HepG2 (cell line): Measurements from ENCODE around the gene BAIAP2L1. TPM values are rescaled to one million over a fixed set of nuclear protein-coding genes. Genes with fewer than 3 reads are reported as not detected.

Source experiments
- ASH2L ChIP-seq: fragments of 300-600, 200-600 bp; sonication (generic); IDR thresholded peaks from 2 replicates; pipeline ENCODE4 v1.7.0; 2017; ENCODE audit warnings: low read depth, mild to moderate bottlenecking, moderate library complexity, mixed read lengths, low read length; ENCODE audit not compliant: insufficient read length
- BRD4 ChIP-seq: sonication (generic); formaldehyde crosslinking; IDR thresholded peaks from 2 replicates; pipeline ENCODE4 v1.4.0; 2020; ENCODE audit warnings: missing genetic modification reagents
- FOXC1 ChIP-seq: sonication (generic); formaldehyde crosslinking; IDR thresholded peaks from 2 replicates; pipeline ENCODE4 v1.8.0; 2022; ENCODE audit warnings: mild to moderate bottlenecking, missing genetic modification reagents, borderline replicate concordance
- HNF4G ChIP-seq, 2 experiments: sonication (generic) in 1 of 2; formaldehyde crosslinking in 1 of 2; IDR thresholded peaks; 2 replicates each; pipeline versions ENCODE4 v1.4.0 to v1.6.1; 2011 to 2020; ENCODE audit warnings: borderline replicate concordance in 2 of 2, low read depth in 2 of 2, mild to moderate bottlenecking in 2 of 2, low read length in 1 of 2, missing genetic modification reagents in 1 of 2, moderate library complexity in 1 of 2
- KDM4B ChIP-seq: sonication (generic); formaldehyde crosslinking; IDR thresholded peaks from 2 replicates; pipeline ENCODE4 v1.4.0; 2020; ENCODE audit warnings: missing genetic modification reagents
- KMT2A ChIP-seq: sonication (generic); formaldehyde crosslinking; IDR thresholded peaks from 2 replicates; pipeline ENCODE4 v1.4.0; 2020; ENCODE audit warnings: missing genetic modification reagents
- MIER3 ChIP-seq: IDR thresholded peaks from 2 replicates; pipeline ENCODE4 v1.6.1; 2016; ENCODE audit warnings: missing compliant biosample characterization, borderline replicate concordance
- MXI1 ChIP-seq: IDR thresholded peaks from 3 replicates; pipeline ENCODE4 v1.6.1; 2012; ENCODE audit warnings: low read depth, low read length, inconsistent platforms, borderline replicate concordance
- NCOA2 ChIP-seq: sonication (generic); formaldehyde crosslinking; IDR thresholded peaks from 2 replicates; pipeline ENCODE4 v1.8.0; 2022; ENCODE audit warnings: inconsistent platforms
- NPAS2 ChIP-seq: sonication (generic); formaldehyde crosslinking; IDR thresholded peaks from 2 replicates; pipeline ENCODE4 v1.8.0; 2022; ENCODE audit warnings: mild to moderate bottlenecking, missing genetic modification reagents, borderline replicate concordance
- NR2F1 ChIP-seq, 2 experiments: fragments of 450-650 bp in 1 of 2; formaldehyde crosslinking in 1 of 2; IDR thresholded peaks; 2 replicates each; pipeline versions ENCODE4 v1.5.0 to v1.6.1; 2016 to 2020; ENCODE audit warnings: mild to moderate bottlenecking in 1 of 2, missing compliant biosample characterization in 1 of 2, missing genetic modification reagents in 1 of 2, moderate library complexity in 1 of 2
- PRMT3 ChIP-seq: sonication (generic); formaldehyde crosslinking; IDR thresholded peaks from 2 replicates; pipeline ENCODE4 v1.8.1; 2022; ENCODE audit warnings: low read depth, mild to moderate bottlenecking, moderate library complexity, missing genetic modification reagents, borderline replicate concordance
- RAD51 ChIP-seq: fragments of 450-650 bp; IDR thresholded peaks from 2 replicates; pipeline ENCODE4 v1.6.1; 2016; ENCODE audit warnings: borderline replicate concordance
- SPEN ChIP-seq: sonication (generic); formaldehyde crosslinking; IDR thresholded peaks from 2 replicates; pipeline ENCODE4 v1.5.1; 2020; ENCODE audit warnings: low read depth, mild to moderate bottlenecking, missing genetic modification reagents
- TAF1 ChIP-seq: sonication (generic); formaldehyde crosslinking; IDR thresholded peaks from 2 replicates; pipeline ENCODE4 v1.4.0; 2020; ENCODE audit warnings: missing genetic modification reagents
- TGIF2 ChIP-seq: IDR thresholded peaks from 2 replicates; pipeline ENCODE4 v1.6.1; 2016; ENCODE audit warnings: control low read depth, missing compliant biosample characterization
- THAP9 ChIP-seq: sonication (generic); formaldehyde crosslinking; IDR thresholded peaks from 2 replicates; pipeline ENCODE4; 2020; ENCODE audit warnings: missing genetic modification reagents, mild to moderate bottlenecking, borderline replicate concordance
- WIZ ChIP-seq: sonication (generic); formaldehyde crosslinking; IDR thresholded peaks from 2 replicates; pipeline ENCODE4 v1.5.1; 2020; ENCODE audit warnings: mild to moderate bottlenecking, missing genetic modification reagents
- ZNF34 ChIP-seq: sonication (generic); formaldehyde crosslinking; IDR thresholded peaks from 2 replicates; pipeline ENCODE4 v1.4.0; 2020; ENCODE audit warnings: mild to moderate bottlenecking, missing genetic modification reagents, borderline replicate concordance
- ZNF343 ChIP-seq: sonication (generic); formaldehyde crosslinking; IDR thresholded peaks from 2 replicates; pipeline ENCODE4 v1.4.0; 2020; ENCODE audit warnings: mild to moderate bottlenecking, missing genetic modification reagents
- polyA plus RNA-seq, 8 experiments: library from polyadenylated mRNA; depleted of rRNA in 3 of 8; stranded (reverse) in 7 of 8; unstranded in 1 of 8; fragments of >200 nt; fragmentation: Illumina TruSeq in 4 of 8; extraction: Trizol in 4 of 8; gene quantifications; 2 replicates each; pipeline versions ENCODE4 v1.2.1 to v1.2.3, GENCODE V29; 2011 to 2016; ENCODE audit warnings: low read depth in 4 of 8, missing spikeins in 1 of 8, mixed read lengths in 1 of 8; ENCODE audit not compliant: insufficient read depth in 1 of 8
- total RNA-seq, 5 experiments: library from RNA; depleted of rRNA; stranded (reverse); fragments of >200 nt; fragmentation: Illumina TruSeq; extraction: Trizol; gene quantifications; 2 replicates each; pipeline ENCODE4 v1.2.3, GENCODE V29; 2016; ENCODE audit warnings: low read depth in 1 of 5
- TF ChIP-seq, protein P1 (sequence below): sonication (generic); formaldehyde crosslinking; IDR thresholded peaks from 2 replicates; pipeline ENCODE4 v1.8.0; 2022; ENCODE audit warnings: low read depth, missing genetic modification reagents
- TF ChIP-seq, protein P2 (sequence below): IDR thresholded peaks from 2 replicates; pipeline ENCODE4 v1.6.1; 2016
- TF ChIP-seq, protein P3 (sequence below): sonication (generic); formaldehyde crosslinking; IDR thresholded peaks from 2 replicates; pipeline ENCODE4 v1.5.0; 2020; ENCODE audit warnings: missing genetic modification reagents, mild to moderate bottlenecking, borderline replicate concordance

BAIAP2L1 gene
- total and polyA plus RNA-seq, 2 of the 13 experiments (the other 11 are each of a cell fraction or from before 2014, with no cell fraction given), result 13.0 to 21.5 TPM

GRCh38 chr7:98251601-98252424 lies 149.1 kb downstream of the BAIAP2L1 start, which contains the start of gene TECPR1 (continued):
- TF ChIP-seq ZNF34 (CRISPR knock-in tag) (0 out of 2 replicates have a peak, but pooled peaks have one; percentile 31), TAF1 (CRISPR knock-in tag) (peak; percentile 73; the same call in 1 of the 2 replicates), MXI1 (peak; percentile 39; the same call in 1 of the 3 replicates), THAP9 (no peak; the same call in 1 of the 2 replicates), KMT2A (CRISPR knock-in tag) (peak; percentile 84), NPAS2 (CRISPR knock-in tag) (no peak), ZNF343 (CRISPR knock-in tag) (0 out of 2 replicates have a peak, but pooled peaks have one; percentile 47), FOXC1 (peak; percentile 81; the same call in 1 of the 2 replicates), PRMT3 (CRISPR knock-in tag) (no peak), SPEN (CRISPR knock-in tag) (peak; percentile 91), NCOA2 (CRISPR knock-in tag) (no peak; the same call in 1 of the 2 replicates), BRD4 (CRISPR knock-in tag) (0 out of 2 replicates have a peak, but pooled peaks have one; percentile 33), NR2F1 (CRISPR knock-in tag; IDR thresholded peaks at IDR 0.05) (peak; percentile 85 to 95), WIZ (CRISPR knock-in tag) (0 out of 2 replicates have a peak, but pooled peaks have one; percentile 65), ASH2L (peak; percentile 81), KDM4B (CRISPR knock-in tag) (no peak), TGIF2 (CRISPR knock-in tag) (peak; percentile 72; the same call in 1 of the 2 replicates), RAD51 (no peak), MIER3 (CRISPR knock-in tag) (no peak), HNF4G (IDR thresholded peaks at IDR 0.05; ENCODE audit: borderline replicate concordance, low read depth, low read length) (peak; percentile 70), HNF4G (CRISPR knock-in tag; IDR thresholded peaks at IDR 0.05; ENCODE audit: borderline replicate concordance, low read depth) (peak; percentile 73; the same call in 1 of the 2 replicates)
- TF ChIP-seq, protein P1, sequence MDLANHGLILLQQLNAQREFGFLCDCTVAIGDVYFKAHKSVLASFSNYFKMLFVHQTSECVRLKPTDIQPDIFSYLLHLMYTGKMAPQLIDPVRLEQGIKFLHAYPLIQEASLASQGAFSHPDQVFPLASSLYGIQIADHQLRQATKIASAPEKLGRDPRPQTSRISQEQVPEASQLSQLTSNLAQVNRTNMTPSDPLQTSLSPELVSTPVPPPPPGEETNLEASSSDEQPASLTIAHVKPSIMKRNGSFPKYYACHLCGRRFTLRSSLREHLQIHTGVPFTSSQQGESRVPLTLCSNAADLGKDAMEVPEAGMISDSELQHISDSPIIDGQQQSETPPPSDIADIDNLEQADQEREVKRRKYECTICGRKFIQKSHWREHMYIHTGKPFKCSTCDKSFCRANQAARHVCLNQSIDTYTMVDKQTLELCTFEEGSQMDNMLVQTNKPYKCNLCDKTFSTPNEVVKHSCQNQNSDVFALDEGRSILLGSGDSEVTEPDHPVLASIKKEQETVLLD (CRISPR knock-in tag), result peak; percentile 84
- TF ChIP-seq, protein P2, sequence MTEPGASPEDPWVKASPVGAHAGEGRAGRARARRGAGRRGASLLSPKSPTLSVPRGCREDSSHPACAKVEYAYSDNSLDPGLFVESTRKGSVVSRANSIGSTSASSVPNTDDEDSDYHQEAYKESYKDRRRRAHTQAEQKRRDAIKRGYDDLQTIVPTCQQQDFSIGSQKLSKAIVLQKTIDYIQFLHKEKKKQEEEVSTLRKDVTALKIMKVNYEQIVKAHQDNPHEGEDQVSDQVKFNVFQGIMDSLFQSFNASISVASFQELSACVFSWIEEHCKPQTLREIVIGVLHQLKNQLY (CRISPR knock-in tag), result peak; percentile 21; the same call in 1 of the 2 replicates
- TF ChIP-seq, protein P3, sequence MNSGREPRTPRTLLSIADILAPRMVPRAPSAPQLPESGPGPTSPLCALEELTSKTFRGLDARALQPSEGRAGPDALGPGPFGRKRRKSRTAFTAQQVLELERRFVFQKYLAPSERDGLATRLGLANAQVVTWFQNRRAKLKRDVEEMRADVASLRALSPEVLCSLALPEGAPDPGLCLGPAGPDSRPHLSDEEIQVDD, result peak; percentile 93; the same call in 1 of the 2 replicates
